K562 (cell line): ENCODE results near the gene BDNF. TPM values are rescaled to one million over a fixed set of nuclear protein-coding genes. Genes with fewer than 3 reads are reported as not detected.

ENCODE experiments used
- ATAC-seq: fragments of 200-7000 bp; cut with Tn5 transposase; 3 replicates; pipeline ENCODE4 v1.9.1; 2020; ENCODE audit warnings: moderate library complexity
- BruUV-seq: library from RNA; stranded (reverse); fragments of 400-500 nt; replicated peaks from 2 replicates; lab custom pipeline; 2021; lab: Mats Ljungman, UMichigan
- CTCF ChIA-PET: fragments of 300-600 bp; formaldehyde crosslinking; extraction: SDS; loops from one replicate; lab custom pipeline; 2021; ENCODE audit warnings: low intra/inter-chr PET ratio; lab: Yijun Ruan, JAX
- POLR2A ChIA-PET: fragments of 300-600, 350-650 bp; sonication (Branson Sonifier 250); formaldehyde crosslinking; extraction: SDS; loops from one replicate; lab custom pipeline; 2021; ENCODE audit warnings: antibody characterized with exemption, inconsistent platforms; lab: Yijun Ruan, JAX
- DNase-seq, 4 experiments: peaks; one replicate each; pipeline versions ENCODE4 v3.0.0 to v3.0.0-alpha.2; 2011 to 2018; ENCODE audit warnings: low spot score in 3 of 4, mixed read lengths in 3 of 4; ENCODE audit errors: extremely low read depth in 1 of 4
- FAIRE-seq: peaks from 2 replicates; lab custom pipeline; 2011; peaks lifted over from hg19 to GRCh38; lab: Jason Lieb, UNC
- H2AFZ ChIP-seq: 2 replicates; pipeline ENCODE4 v1.6.0; 2011; ENCODE audit warnings: low read depth, low read length, control low read depth, inconsistent platforms
- H3K27ac ChIP-seq: fragments of 200-600 bp; 3 replicates; pipeline ENCODE4 v1.8.0; 2011; ENCODE audit warnings: low read depth, mild to moderate bottlenecking, control low read depth, inconsistent platforms, low read length, moderate library complexity, mixed read lengths; ENCODE audit errors: extremely low read depth
- H3K27me3 ChIP-seq, 2 experiments: fragments of 300-600 bp in 1 of 2; 2 replicates in 1 of 2; 3 replicates in 1 of 2; pipeline versions ENCODE4 v1.6.0 to v1.8.0; 2011; ENCODE audit warnings: inconsistent platforms in 2 of 2, low read length in 2 of 2, mild to moderate bottlenecking in 1 of 2, mixed read lengths in 1 of 2, moderate library complexity in 1 of 2; ENCODE audit not compliant: control insufficient read depth in 2 of 2, insufficient read depth in 2 of 2
- H3K36me3 ChIP-seq: fragments of 300-600 bp; 3 replicates; pipeline ENCODE4 v1.8.0; 2011; ENCODE audit warnings: mild to moderate bottlenecking, low read length, inconsistent platforms; ENCODE audit not compliant: control insufficient read depth, insufficient read depth
- H3K4me1 ChIP-seq, 2 experiments: fragments of 200-600 bp in 1 of 2; replicated peaks in 1 of 2; 2 replicates in 1 of 2; 3 replicates in 1 of 2; pipeline versions ENCODE4 v1.5.1 to v1.8.0; 2011; ENCODE audit warnings: inconsistent platforms in 2 of 2, low read length in 2 of 2, mild to moderate bottlenecking in 1 of 2, mixed read lengths in 1 of 2, moderate library complexity in 1 of 2; ENCODE audit not compliant: control insufficient read depth in 2 of 2, insufficient read depth in 2 of 2
- H3K4me2 ChIP-seq: 2 replicates; pipeline ENCODE4 v1.6.1; 2011; ENCODE audit warnings: low read length, control low read depth, inconsistent platforms, mixed read lengths; ENCODE audit not compliant: insufficient read depth
- H3K4me3 ChIP-seq: fragments of 200-600 bp; sonication (generic), shearing (Covaris generic); 2 replicates; pipeline ENCODE4 v1.5.1; 2016; ENCODE audit warnings: control low read depth, inconsistent platforms
- H3K79me2 ChIP-seq: fragments of 200-600 bp; 3 replicates; pipeline ENCODE4 v1.8.0; 2011; ENCODE audit warnings: low read length, inconsistent platforms; ENCODE audit not compliant: control insufficient read depth, insufficient read depth
- H3K9ac ChIP-seq, 2 experiments: 2 replicates each; pipeline versions ENCODE4 v1.6.0 to v1.6.1; 2011; ENCODE audit warnings: low read depth in 2 of 2, low read length in 2 of 2, control low read depth in 1 of 2, inconsistent platforms in 1 of 2, mild to moderate bottlenecking in 1 of 2, mixed read lengths in 1 of 2; ENCODE audit not compliant: insufficient read depth in 1 of 2
- H3K9me1 ChIP-seq: one replicate; pipeline ENCODE4 v1.6.0; 2011; ENCODE audit warnings: inconsistent platforms, mild to moderate bottlenecking, low read length, moderate library complexity; ENCODE audit not compliant: control insufficient read depth, insufficient read depth
- H3K9me3 ChIP-seq: replicated peaks from 2 replicates; pipeline ENCODE4 v1.5.1; 2011; ENCODE audit warnings: low read depth, low read length, inconsistent platforms; ENCODE audit not compliant: control insufficient read depth, insufficient read depth
- H4K20me1 ChIP-seq: replicated peaks from 2 replicates; pipeline ENCODE4 v1.6.1; 2011; ENCODE audit warnings: low read length, inconsistent platforms, mixed read lengths; ENCODE audit not compliant: control insufficient read depth, insufficient read depth
- HNRNPK ChIP-seq: fragments of 200-400 bp; formaldehyde crosslinking; IDR thresholded peaks from one replicate; pipeline ENCODE4 v1.6.1; 2018; ENCODE audit warnings: mild to moderate bottlenecking, low read depth, low read length; ENCODE audit not compliant: poor library complexity, severe bottlenecking
- KDM1A ChIP-seq, 2 experiments: fragments of 450-650 bp; IDR thresholded peaks; 2 replicates each; pipeline ENCODE4 v1.6.1; 2016; ENCODE audit warnings: mild to moderate bottlenecking in 2 of 2
- NFIC ChIP-seq: fragments of 450-650 bp; IDR thresholded peaks from 2 replicates; pipeline ENCODE4 v1.6.1; 2017; ENCODE audit warnings: mild to moderate bottlenecking, inconsistent platforms
- ZNF77 ChIP-seq: fragments of 250-450 bp; sonication (Bioruptor Pico); IDR thresholded peaks from 2 replicates; pipeline ENCODE4 v1.5.0; 2020
- whole genome bisulfite sequencing: fragments of 100-300 bp; shearing (Covaris generic); methylation state at CpG from one replicate; pipeline ENCODE4 v1.1.6; 2016; ENCODE audit warnings: low coverage, mixed read lengths; ENCODE audit not compliant: insufficient coverage; ENCODE audit errors: missing lambda C conversion rate; 5-methylcytosine and 5-hydroxymethylcytosine counted together
- in situ Hi-C: fragments of 300-500 bp; cut with MboI; formaldehyde crosslinking; loops from 4 replicates; pipeline ENCODE4 v1.15.0; 2018; ENCODE audit warnings: inconsistent platforms, mixed read lengths
- intact Hi-C: fragments of 100-400 bp; cut with micrococcal nuclease; formaldehyde crosslinking; loops from 2 replicates; pipeline ENCODE4 v1.14.2; 2022
- polyA plus RNA-seq, 8 experiments: library from polyadenylated mRNA; depleted of rRNA in 4 of 8; stranded (reverse) in 5 of 8; unstranded in 3 of 8; fragments of >200 nt; fragmentation: Nextera tagmentation in 2 of 8; fragmentation: Illumina TruSeq in 1 of 8; extraction: Ambion mirVana in 2 of 8; extraction: Trizol in 1 of 8; gene quantifications; 2 replicates each; pipeline versions ENCODE4 v1.2.1 to v1.2.3, GENCODE V29; 2011 to 2014; ENCODE audit warnings: inconsistent platforms in 1 of 8, missing spikeins in 1 of 8
- total RNA-seq, 7 experiments: library from RNA; depleted of rRNA in 6 of 7; stranded (reverse); fragments of >200 nt in 6 of 7; fragmentation: Illumina TruSeq in 2 of 7; extraction: Trizol in 2 of 7; gene quantifications; 2 replicates each; pipeline versions ENCODE4 v1.2.1 to v1.2.3, GENCODE V29; 2011 to 2021; ENCODE audit warnings: low replicate concordance in 1 of 7
- TF ChIP-seq, protein P1 (sequence below): fragments of 450-650 bp; IDR thresholded peaks from 2 replicates; pipeline ENCODE4 v1.6.1; 2016; ENCODE audit warnings: mild to moderate bottlenecking
- TF ChIP-seq, protein P2 (sequence below): fragments of 200-800 bp; sonication (Bioruptor generic); IDR thresholded peaks from 2 replicates; pipeline ENCODE4 v1.6.1; 2016; ENCODE audit warnings: missing genetic modification characterization, missing compliant biosample characterization
- TF ChIP-seq, protein P3 (sequence below), 2 experiments: fragments of 450-650 bp in 1 of 2; sonication (generic) in 1 of 2; formaldehyde crosslinking; conservative IDR thresholded peaks; 2 replicates each; pipeline versions ENCODE4 v1.4.0 to v1.8.1; 2020 to 2022; ENCODE audit warnings: mild to moderate bottlenecking in 1 of 2, missing genetic modification reagents in 1 of 2

BDNF gene
- total and polyA plus RNA-seq, 9 of the 15 experiments (the other 6 are each of a cell fraction or from before 2014, with no cell fraction given), result 0.04 TPM; not detected in 8

DNA sequence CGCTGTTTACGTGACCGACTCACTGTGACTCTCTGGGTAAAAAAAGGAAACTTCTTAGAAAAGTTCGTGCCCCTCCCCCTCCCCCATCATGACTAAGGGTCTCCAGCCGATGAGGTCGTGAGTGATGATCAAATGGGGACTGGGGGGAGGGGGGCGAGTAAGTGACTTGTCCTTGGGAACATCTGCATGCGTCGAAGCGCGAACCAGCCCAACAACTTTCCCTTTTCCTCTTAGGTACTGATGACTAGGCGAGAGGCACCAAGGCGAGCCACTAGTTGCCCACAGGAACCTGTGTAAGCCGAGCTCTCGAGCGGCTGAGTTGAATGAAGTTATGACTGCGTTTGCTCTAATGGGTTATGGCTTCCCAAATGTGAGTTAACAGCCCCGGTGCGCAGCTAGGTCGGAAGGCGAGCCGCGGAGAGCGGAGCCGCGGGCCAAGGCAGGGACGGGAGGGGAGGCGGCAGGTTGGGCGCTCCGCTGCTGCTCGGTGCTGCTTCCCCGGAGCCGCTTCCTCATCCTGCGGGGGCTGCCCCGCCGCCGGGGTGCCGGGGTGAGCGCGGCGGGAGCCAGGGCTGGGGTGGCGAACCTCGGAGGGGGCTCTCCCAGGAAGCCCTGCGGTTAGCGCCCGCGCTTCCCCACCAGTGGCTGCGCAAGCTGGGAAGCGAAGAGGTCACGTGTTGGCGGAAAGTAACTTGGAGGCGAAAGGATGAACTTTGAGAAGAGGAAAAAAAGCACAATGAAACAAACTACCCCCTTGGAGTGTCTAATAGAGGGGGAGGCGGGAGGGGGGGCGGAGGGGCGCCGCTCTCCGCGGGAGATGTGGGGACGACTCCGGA is 22.1 kb upstream of the BDNF start:
- no peak overlapping the region for H3K4me3 ChIP-seq
- intact Hi-C loops, result no loop called here
- no peak for FAIRE-seq
- H3K79me2 ChIP-seq, result no peaks in the 10 kb centered on the region
- no peak for ATAC-seq
- BruUV-seq, result no TSS peak
- no peaks in the 10 kb centered on the region for H3K36me3 ChIP-seq
- no peaks in the 10 kb centered on the region for H3K9me1 ChIP-seq
- no peak overlapping the region for H3K9ac ChIP-seq
- no peak overlapping the region for H3K27ac ChIP-seq
- H4K20me1 ChIP-seq, result no peaks in the 10 kb centered on the region
- ChIA-PET POLR2A (interaction anchor here (0.7 kb wide), 1 partner anchor 809 kb away, joined by 3 read pairs; no protein-coding TSS in a partner anchor), CTCF (no interaction called here)
- no peak overlapping the region for H3K4me2 ChIP-seq
- in situ Hi-C loops, result no loop called here
- whole genome bisulfite sequencing, result 10% methylated on average over 28 of the region's 60 CpGs
- TF ChIP-seq ZNF77 (no peak), NFIC (no peak), KDM1A (IDR thresholded peaks at IDR 0.05) (peak in 1 of 2 experiments; percentile 53; a peak in 1 of 4 replicates), HNRNPK (no peak)
- TF ChIP-seq, protein P1, sequence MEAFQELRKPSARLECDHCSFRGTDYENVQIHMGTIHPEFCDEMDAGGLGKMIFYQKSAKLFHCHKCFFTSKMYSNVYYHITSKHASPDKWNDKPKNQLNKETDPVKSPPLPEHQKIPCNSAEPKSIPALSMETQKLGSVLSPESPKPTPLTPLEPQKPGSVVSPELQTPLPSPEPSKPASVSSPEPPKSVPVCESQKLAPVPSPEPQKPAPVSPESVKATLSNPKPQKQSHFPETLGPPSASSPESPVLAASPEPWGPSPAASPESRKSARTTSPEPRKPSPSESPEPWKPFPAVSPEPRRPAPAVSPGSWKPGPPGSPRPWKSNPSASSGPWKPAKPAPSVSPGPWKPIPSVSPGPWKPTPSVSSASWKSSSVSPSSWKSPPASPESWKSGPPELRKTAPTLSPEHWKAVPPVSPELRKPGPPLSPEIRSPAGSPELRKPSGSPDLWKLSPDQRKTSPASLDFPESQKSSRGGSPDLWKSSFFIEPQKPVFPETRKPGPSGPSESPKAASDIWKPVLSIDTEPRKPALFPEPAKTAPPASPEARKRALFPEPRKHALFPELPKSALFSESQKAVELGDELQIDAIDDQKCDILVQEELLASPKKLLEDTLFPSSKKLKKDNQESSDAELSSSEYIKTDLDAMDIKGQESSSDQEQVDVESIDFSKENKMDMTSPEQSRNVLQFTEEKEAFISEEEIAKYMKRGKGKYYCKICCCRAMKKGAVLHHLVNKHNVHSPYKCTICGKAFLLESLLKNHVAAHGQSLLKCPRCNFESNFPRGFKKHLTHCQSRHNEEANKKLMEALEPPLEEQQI, result no peak
- TF ChIP-seq, protein P2, sequence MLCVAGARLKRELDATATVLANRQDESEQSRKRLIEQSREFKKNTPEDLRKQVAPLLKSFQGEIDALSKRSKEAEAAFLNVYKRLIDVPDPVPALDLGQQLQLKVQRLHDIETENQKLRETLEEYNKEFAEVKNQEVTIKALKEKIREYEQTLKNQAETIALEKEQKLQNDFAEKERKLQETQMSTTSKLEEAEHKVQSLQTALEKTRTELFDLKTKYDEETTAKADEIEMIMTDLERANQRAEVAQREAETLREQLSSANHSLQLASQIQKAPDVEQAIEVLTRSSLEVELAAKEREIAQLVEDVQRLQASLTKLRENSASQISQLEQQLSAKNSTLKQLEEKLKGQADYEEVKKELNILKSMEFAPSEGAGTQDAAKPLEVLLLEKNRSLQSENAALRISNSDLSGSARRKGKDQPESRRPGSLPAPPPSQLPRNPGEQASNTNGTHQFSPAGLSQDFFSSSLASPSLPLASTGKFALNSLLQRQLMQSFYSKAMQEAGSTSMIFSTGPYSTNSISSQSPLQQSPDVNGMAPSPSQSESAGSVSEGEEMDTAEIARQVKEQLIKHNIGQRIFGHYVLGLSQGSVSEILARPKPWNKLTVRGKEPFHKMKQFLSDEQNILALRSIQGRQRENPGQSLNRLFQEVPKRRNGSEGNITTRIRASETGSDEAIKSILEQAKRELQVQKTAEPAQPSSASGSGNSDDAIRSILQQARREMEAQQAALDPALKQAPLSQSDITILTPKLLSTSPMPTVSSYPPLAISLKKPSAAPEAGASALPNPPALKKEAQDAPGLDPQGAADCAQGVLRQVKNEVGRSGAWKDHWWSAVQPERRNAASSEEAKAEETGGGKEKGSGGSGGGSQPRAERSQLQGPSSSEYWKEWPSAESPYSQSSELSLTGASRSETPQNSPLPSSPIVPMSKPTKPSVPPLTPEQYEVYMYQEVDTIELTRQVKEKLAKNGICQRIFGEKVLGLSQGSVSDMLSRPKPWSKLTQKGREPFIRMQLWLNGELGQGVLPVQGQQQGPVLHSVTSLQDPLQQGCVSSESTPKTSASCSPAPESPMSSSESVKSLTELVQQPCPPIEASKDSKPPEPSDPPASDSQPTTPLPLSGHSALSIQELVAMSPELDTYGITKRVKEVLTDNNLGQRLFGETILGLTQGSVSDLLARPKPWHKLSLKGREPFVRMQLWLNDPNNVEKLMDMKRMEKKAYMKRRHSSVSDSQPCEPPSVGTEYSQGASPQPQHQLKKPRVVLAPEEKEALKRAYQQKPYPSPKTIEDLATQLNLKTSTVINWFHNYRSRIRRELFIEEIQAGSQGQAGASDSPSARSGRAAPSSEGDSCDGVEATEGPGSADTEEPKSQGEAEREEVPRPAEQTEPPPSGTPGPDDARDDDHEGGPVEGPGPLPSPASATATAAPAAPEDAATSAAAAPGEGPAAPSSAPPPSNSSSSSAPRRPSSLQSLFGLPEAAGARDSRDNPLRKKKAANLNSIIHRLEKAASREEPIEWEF (CRISPR knock-in tag), result no peak
- TF ChIP-seq, protein P3, sequence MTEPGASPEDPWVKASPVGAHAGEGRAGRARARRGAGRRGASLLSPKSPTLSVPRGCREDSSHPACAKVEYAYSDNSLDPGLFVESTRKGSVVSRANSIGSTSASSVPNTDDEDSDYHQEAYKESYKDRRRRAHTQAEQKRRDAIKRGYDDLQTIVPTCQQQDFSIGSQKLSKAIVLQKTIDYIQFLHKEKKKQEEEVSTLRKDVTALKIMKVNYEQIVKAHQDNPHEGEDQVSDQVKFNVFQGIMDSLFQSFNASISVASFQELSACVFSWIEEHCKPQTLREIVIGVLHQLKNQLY (CRISPR knock-in tag; conservative IDR thresholded peaks at IDR 0.05), result no peak
- H3K4me1 ChIP-seq, result peaks cover 0 to 3% of the 10 kb centered on the region in 2 experiments; a peak in 1 of 5 replicates
- no peak for DNase-seq
- no peaks in the 10 kb centered on the region for H3K9me3 ChIP-seq
- H3K27me3 ChIP-seq, result no peaks in the 10 kb centered on the region
- H2AFZ ChIP-seq, result no peak overlapping the region
